ENCODE measurements around the gene SPG11.

Gene SPG11

DNA sequence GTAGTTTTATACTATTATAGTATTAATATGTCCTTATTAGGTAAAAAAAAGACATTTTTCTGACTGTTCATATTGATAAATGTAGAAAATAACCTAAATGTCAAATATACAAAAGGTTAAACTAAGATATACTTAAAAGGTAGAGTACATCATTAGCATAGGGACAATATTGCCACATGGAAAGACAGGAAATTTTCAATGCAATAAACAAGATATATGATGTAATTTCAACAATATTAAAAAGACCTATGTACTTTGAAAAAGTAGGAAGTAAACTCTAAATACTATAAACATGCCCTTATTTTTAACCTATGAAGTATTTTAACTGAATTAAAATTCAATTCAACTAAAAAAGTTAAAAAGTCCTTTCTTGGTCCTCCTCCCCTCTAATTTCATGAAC lies 1.9 kb downstream of the SPG11 start:
- no peak overlapping the region for H3K4me3 ChIP-seq (ENCODE audit: low read length)
- no peak for TF ChIP-seq CTCF (conservative IDR thresholded peaks at IDR 0.05; ENCODE audit: low read length)
- no peak for DNase-seq (ENCODE audit: low read depth)

GRCh38 chr15:44659056-44659455 lies 4.4 kb downstream of the SPG11 start:
- no peak for DNase-seq (ENCODE audit: low read depth)
- TF ChIP-seq CTCF (conservative IDR thresholded peaks at IDR 0.05; ENCODE audit: low read length) = no peak
- no peak overlapping the region for H3K4me3 ChIP-seq (ENCODE audit: low read length)

DNA sequence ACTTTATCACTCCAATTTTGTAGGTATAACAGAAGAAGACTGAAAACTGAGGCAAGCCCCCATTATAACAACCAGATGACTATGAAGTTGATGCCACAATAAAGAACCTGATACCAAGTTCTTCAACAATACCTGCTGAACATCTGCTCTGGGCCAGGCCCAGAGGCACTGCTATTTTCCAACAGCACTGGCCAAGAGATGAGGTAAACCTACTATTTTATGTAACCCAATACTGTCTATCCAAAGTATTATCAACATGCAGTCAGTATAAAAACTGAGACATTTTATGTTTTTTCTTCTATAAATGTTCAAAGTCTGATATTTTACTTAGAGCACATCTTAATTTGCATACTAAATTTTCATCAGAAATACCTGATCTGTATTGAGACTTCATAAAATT lies 6.1 kb downstream of the SPG11 start:
- no peak for TF ChIP-seq CTCF (conservative IDR thresholded peaks at IDR 0.05; ENCODE audit: low read length)
- DNase-seq (ENCODE audit: low read depth) = no peak
- H3K4me3 ChIP-seq (ENCODE audit: low read length) = no peak overlapping the region

DNA sequence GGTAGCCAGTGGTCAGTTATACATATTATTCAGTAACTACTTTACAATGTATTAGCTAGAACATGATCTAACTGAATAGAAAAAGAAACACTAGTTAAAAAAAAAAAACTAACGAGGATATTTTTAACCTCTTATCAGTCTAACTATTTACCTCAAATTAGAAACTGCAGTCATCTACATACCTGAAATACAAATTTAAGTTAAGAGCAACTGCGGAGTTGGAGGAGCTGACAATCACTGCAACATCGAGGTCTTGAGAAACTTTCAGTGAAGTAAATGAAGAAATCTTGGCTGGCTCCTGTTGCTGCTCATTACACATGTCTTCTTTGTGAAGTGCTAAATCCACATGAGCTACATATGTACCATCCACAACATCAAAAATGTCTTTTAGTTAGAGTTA lies 6.5 kb downstream of the SPG11 start:
- DNase-seq (ENCODE audit: low read depth) = no peak
- no peak overlapping the region for H3K4me3 ChIP-seq (ENCODE audit: low read length)
- TF ChIP-seq CTCF (conservative IDR thresholded peaks at IDR 0.05; ENCODE audit: low read length) = no peak

- no peak for DNase-seq (ENCODE audit: low read depth)
- TF ChIP-seq CTCF (conservative IDR thresholded peaks at IDR 0.05; ENCODE audit: low read length) = no peak
- no peak overlapping the region for H3K4me3 ChIP-seq (ENCODE audit: low read length)
Observed at GRCh38 chr15:44656298-44656697, 7.2 kb downstream of the SPG11 start.

- no peak for TF ChIP-seq CTCF (conservative IDR thresholded peaks at IDR 0.05; ENCODE audit: low read length)
- H3K4me3 ChIP-seq (ENCODE audit: low read length) = no peak overlapping the region
- DNase-seq (ENCODE audit: low read depth) = peak; percentile 89
Observed at GRCh38 chr15:44654858-44655257, 8.6 kb downstream of the SPG11 start.

GRCh38 chr15:44647637-44648036 lies 15.8 kb downstream of the SPG11 start:
- TF ChIP-seq CTCF (conservative IDR thresholded peaks at IDR 0.05; ENCODE audit: low read length) = no peak
- no peak for DNase-seq (ENCODE audit: low read depth)
- no peak overlapping the region for H3K4me3 ChIP-seq (ENCODE audit: low read length)
